Measurements from ENCODE around the gene SLC2A6. TPM values are rescaled to one million over a fixed set of nuclear protein-coding genes. Genes with fewer than 3 reads are reported as not detected.

SLC2A6 gene
- total RNA-seq, 3 donors from 2014 or later = 1.8 to 2.0 (median 1.8) TPM

DNA sequence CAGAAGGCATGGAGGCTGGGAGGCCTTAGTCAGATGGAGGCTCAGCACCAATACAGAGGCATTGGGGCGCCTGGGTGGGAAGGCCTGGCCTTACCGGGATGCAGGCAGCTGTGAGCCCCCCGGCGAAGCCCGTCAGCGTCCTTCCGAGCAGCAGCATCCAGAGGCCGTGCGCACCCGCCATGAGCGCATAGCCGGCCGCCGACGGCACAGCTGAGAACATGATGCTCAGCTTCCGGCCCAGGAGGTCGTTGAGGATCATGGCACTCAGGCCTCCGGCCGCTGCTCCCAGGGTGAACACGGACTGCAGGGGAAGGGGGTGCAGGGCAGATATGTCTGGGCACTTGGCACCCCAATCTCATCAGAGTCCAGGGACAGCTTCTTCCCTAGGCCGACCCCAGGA, 2.0 kb downstream of the SLC2A6 start:
- H3K4me1 ChIP-seq = no peaks in the 10 kb centered on the region
- intact Hi-C loops (cut with DNase I; ENCODE audit: low total_unique reads) = no loop called here
- no peak overlapping the region for H3K27ac ChIP-seq
- TF ChIP-seq CTCF (IDR thresholded peaks at IDR 0.05) = no peak
- TF ChIP-seq POLR2A (IDR thresholded peaks at IDR 0.05) = no peak
- TF ChIP-seq POLR2AphosphoS5 (IDR thresholded peaks at IDR 0.05) = no peak
- peaks cover 0 to 5% of the 10 kb centered on the region in 2 donors for H3K27me3 ChIP-seq
- no peaks in the 10 kb centered on the region for H3K36me3 ChIP-seq
- H3K9me3 ChIP-seq = no peaks in the 10 kb centered on the region
- no peak overlapping the region for H3K4me3 ChIP-seq
- DNase-seq (ENCODE audit: low spot score in 2 of 2) = no peak

DNA sequence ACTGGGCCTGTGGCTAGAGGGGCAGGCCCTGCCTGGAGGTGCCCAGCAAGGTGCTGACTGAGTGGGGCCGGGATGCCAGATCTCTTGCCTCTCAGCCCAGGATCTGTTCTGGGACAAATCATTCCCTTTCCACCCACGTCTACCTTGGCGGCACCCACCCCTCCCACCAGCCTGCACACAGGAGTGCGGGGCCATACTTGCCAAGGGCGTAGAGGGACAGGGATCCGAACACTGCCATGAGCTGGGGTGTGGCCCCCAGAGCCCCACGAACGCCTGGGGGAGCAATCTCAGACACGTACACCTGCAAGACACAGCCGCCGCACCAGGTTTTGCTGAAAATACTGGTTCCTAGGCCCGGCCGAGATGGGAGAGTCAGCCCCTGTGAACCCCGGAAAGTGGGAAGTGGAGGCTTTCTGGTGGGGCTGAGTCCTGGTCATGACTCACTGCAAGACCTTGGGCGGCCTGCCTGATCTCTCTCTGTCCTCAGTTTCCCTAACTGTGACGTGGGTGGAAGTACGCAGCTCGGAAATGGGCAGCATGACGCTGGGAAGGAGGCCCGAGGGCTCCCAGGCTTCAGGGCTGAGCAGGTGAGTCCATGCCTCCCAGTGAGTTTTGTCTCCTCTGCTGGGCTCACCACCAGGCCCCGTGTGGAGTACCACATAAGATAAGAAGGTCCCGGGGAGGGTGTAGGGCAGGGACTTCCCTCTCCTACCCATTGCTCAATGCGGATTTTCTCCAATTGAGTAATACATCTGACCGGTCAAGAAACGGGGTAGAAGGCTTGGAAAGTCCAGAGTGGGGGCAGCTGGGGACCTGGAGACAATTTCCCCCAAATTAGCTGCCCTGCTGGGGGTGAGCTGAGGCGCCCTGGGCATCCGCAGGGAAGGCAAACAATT, 2.6 kb downstream of the SLC2A6 start:
- H3K4me3 ChIP-seq = no peak overlapping the region
- no peak for DNase-seq (ENCODE audit: low spot score in 2 of 2)
- TF ChIP-seq CTCF (IDR thresholded peaks at IDR 0.05) (no peak), POLR2AphosphoS5 (IDR thresholded peaks at IDR 0.05) (no peak), POLR2A (IDR thresholded peaks at IDR 0.05) (no peak)
- no peak overlapping the region for H3K27ac ChIP-seq
- H3K36me3 ChIP-seq = no peaks in the 10 kb centered on the region
- H3K27me3 ChIP-seq = peaks cover 0 to 5% of the 10 kb centered on the region in 2 donors
- no peaks in the 10 kb centered on the region for H3K4me1 ChIP-seq
- intact Hi-C loops (cut with DNase I; ENCODE audit: low total_unique reads) = no loop called here
- H3K9me3 ChIP-seq = no peaks in the 10 kb centered on the region

- intact Hi-C loops (cut with DNase I; ENCODE audit: low total_unique reads) = no loop called here
- TF ChIP-seq POLR2A (IDR thresholded peaks at IDR 0.05) (no peak), POLR2AphosphoS5 (IDR thresholded peaks at IDR 0.05) (no peak), CTCF (IDR thresholded peaks at IDR 0.05) (no peak)
- no peaks in the 10 kb centered on the region for H3K4me1 ChIP-seq
Observed at GRCh38 chr9:133475292-133476012, 3.4 kb downstream of the SLC2A6 start.

DNA sequence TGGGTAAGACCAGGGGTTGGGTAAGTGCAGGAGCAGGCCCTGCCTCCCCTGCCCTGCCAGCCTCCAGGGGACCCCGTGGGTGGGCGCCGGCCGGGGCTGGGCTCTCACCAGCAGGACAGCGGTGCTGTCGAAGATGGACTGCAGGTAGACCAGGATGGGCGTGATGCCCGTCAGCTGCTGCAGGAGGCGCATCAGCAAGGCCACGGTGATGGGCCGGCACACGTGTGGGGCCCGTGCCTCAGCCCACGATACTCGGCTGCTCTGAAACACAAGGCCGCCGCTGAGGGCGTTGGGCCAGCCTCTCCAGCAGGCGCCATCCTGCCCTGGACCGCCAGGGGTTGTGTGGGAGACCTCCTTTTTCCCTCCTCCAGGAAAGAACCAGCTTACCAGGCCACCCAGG, 4.0 kb downstream of the SLC2A6 start:
- intact Hi-C loops (cut with DNase I; ENCODE audit: low total_unique reads) = no loop called here
- TF ChIP-seq POLR2AphosphoS5 (IDR thresholded peaks at IDR 0.05) = no peak
- no peak for TF ChIP-seq CTCF (IDR thresholded peaks at IDR 0.05)
- TF ChIP-seq POLR2A (IDR thresholded peaks at IDR 0.05) = no peak
- no peak overlapping the region for H3K4me3 ChIP-seq
- H3K9me3 ChIP-seq = no peaks in the 10 kb centered on the region
- H3K27ac ChIP-seq = no peak overlapping the region
- no peaks in the 10 kb centered on the region for H3K4me1 ChIP-seq
- peaks cover 0 to 5% of the 10 kb centered on the region in 2 donors for H3K27me3 ChIP-seq
- H3K36me3 ChIP-seq = no peaks in the 10 kb centered on the region
- DNase-seq (ENCODE audit: low spot score in 2 of 2) = no peak

More at GRCh38 chr9:133475292-133476012, 3.4 kb downstream of the SLC2A6 start:
- DNase-seq (ENCODE audit: low spot score in 2 of 2) = no peak
- Histone ChIP-seq H3K9me3 (no peaks in the 10 kb centered on the region), H3K36me3 (no peaks in the 10 kb centered on the region), H3K4me3 (no peak overlapping the region), H3K27me3 (peaks cover 0 to 5% of the 10 kb centered on the region in 2 donors), H3K27ac (no peak overlapping the region)

DNA sequence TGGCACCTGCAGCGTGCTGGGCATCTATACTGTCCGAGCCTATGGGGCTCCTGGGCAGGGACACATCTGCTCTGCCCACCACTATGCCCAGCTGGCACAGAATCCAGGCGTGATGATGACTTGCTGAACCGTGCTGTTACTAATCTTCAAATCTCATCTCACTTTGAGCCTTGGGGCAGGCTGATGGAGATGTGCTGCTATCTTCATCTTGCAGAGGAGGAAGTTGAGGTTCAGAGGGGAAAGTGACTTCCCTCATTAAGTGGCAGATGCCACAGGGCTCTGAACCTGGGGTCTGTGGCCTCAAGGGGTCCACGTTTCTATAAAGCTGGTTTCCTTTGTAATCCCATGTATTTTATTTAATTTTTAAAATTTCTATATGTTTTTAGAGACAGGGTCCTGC, 4.7 kb downstream of the SLC2A6 start:
- TF ChIP-seq CTCF (IDR thresholded peaks at IDR 0.05) (no peak), POLR2A (IDR thresholded peaks at IDR 0.05) (no peak), POLR2AphosphoS5 (IDR thresholded peaks at IDR 0.05) (no peak)
- Histone ChIP-seq H3K36me3 (no peaks in the 10 kb centered on the region), H3K27ac (no peak overlapping the region), H3K27me3 (peaks cover 0 to 5% of the 10 kb centered on the region in 2 donors), H3K4me1 (no peaks in the 10 kb centered on the region), H3K4me3 (no peak overlapping the region), H3K9me3 (no peaks in the 10 kb centered on the region)
- intact Hi-C loops (cut with DNase I; ENCODE audit: low total_unique reads) = no loop called here
- no peak for DNase-seq (ENCODE audit: low spot score in 2 of 2)

Measured in breast epithelium (tissue), 4 donors.